Measurements from ENCODE around the gene NAGA. TPM values are rescaled to one million over a fixed set of nuclear protein-coding genes. Genes with fewer than 3 reads are reported as not detected.

NAGA gene
- total RNA-seq, 1 experiment from 2014 or later = 27.2 TPM

DNA sequence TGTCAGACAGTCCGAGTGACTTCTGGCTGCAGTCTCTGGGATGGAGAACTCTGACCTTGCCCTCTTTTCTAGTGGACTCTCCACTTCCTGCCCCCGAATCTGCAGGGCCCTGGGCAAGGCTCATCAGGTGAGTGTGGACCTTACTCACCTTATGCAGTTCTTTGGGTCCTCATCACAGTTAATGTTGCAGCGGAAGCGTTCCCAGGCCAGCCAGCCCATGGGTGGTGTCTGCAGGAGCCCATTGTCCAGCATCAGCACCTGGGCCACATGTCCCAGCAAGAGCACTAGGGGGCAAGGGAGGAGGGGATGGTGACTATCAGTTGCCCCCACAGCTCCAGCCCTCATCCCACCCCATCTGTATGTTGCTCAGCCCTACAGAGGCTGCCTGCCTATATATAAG lies 2.3 kb downstream of the NAGA start:
- ATAC-seq (no peak), DNase-seq (no peak)
- ChIA-PET POLR2A (ENCODE audit: unreplicated experiment) (no interaction called here), CTCF (no interaction called here)
- Histone ChIP-seq H3K9ac (ENCODE audit: low read length) (no peak overlapping the region), H3K4me2 (ENCODE audit: low read length) (no peak overlapping the region), H3K79me2 (ENCODE audit: low read length) (peaks cover 7% of the 10 kb centered on the region; the same call in 1 of the 2 replicates), H3K9me2 (replicated peaks; ENCODE audit: low read length) (no peaks in the 10 kb centered on the region), H3K4me3 (ENCODE audit: low read length) (no peak overlapping the region), H3K9me3 (ENCODE audit: low read length) (no peaks in the 10 kb centered on the region), H3F3A (ENCODE audit: low read length, unreplicated experiment) (no peaks in the 10 kb centered on the region), H3K36me3 (ENCODE audit: low read depth, low read length) (no peaks in the 10 kb centered on the region), H3K4me1 (ENCODE audit: insufficient read depth, low read length) (peaks cover 14% of the 10 kb centered on the region), H2AFZ (ENCODE audit: low read length) (no peak overlapping the region), H4K20me1 (ENCODE audit: low read length) (no peaks in the 10 kb centered on the region), H3K27ac (ENCODE audit: low read length) (no peak overlapping the region), H3K27me3 (ENCODE audit: low read length) (no peaks in the 10 kb centered on the region)
- TF ChIP-seq, protein P1, sequence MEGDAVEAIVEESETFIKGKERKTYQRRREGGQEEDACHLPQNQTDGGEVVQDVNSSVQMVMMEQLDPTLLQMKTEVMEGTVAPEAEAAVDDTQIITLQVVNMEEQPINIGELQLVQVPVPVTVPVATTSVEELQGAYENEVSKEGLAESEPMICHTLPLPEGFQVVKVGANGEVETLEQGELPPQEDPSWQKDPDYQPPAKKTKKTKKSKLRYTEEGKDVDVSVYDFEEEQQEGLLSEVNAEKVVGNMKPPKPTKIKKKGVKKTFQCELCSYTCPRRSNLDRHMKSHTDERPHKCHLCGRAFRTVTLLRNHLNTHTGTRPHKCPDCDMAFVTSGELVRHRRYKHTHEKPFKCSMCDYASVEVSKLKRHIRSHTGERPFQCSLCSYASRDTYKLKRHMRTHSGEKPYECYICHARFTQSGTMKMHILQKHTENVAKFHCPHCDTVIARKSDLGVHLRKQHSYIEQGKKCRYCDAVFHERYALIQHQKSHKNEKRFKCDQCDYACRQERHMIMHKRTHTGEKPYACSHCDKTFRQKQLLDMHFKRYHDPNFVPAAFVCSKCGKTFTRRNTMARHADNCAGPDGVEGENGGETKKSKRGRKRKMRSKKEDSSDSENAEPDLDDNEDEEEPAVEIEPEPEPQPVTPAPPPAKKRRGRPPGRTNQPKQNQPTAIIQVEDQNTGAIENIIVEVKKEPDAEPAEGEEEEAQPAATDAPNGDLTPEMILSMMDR (conservative IDR thresholded peaks at IDR 0.05; ENCODE audit: low read depth, low read length) = no peak
- TF ChIP-seq EZH2phosphoT487 (IDR thresholded peaks at IDR 0.05; ENCODE audit: borderline replicate concordance, low read length) (no peak), EZH2 (IDR thresholded peaks at IDR 0.05; ENCODE audit: low read length, unreplicated experiment) (no peak)
- no TSS peak for BruUV-seq (replicated peaks)
- intact Hi-C loops (cut with micrococcal nuclease) = no loop called here

DNA sequence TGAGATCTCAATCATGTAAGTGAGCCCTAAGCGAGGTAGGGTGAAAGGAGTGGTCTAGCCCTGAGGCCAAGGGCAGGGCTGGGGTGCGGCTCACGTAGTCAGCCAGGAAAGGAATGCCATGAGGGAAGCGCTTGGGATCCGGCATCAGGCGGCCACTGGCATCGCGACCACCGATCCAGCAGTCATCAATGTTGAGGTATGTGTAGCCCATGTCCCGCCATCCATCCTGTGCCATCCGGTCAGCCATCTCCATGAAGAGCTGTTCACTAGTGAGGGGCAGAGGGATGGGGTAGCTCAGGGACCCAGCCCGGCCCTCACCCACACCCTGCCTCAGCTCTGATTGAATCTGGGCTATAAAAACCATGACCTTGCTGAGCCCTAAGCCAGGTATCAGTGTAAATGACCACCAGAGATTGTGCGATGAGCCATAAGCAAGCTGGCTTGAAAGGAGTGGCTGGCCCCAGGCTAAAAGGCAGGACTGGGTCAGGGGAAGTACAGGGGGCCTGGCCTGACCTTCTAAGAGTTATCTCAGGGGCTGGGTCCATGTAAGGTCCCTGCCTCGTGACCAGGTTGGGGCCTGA lies 2.9 kb downstream of the NAGA start:
- Histone ChIP-seq H3K9me2 (replicated peaks; ENCODE audit: low read length) (no peaks in the 10 kb centered on the region), H3K79me2 (ENCODE audit: low read length) (peaks cover 7% of the 10 kb centered on the region; the same call in 1 of the 2 replicates), H4K20me1 (ENCODE audit: low read length) (no peaks in the 10 kb centered on the region), H3K27me3 (ENCODE audit: low read length) (no peaks in the 10 kb centered on the region), H3K4me1 (ENCODE audit: insufficient read depth, low read length) (peaks cover 14% of the 10 kb centered on the region), H3K9ac (ENCODE audit: low read length) (no peak overlapping the region), H3F3A (ENCODE audit: low read length, unreplicated experiment) (no peaks in the 10 kb centered on the region), H3K4me3 (ENCODE audit: low read length) (no peak overlapping the region), H2AFZ (ENCODE audit: low read length) (no peak overlapping the region), H3K27ac (ENCODE audit: low read length) (no peak overlapping the region), H3K9me3 (ENCODE audit: low read length) (no peaks in the 10 kb centered on the region), H3K36me3 (ENCODE audit: low read depth, low read length) (no peaks in the 10 kb centered on the region), H3K4me2 (ENCODE audit: low read length) (no peak overlapping the region)
- POLR2A ChIA-PET (ENCODE audit: unreplicated experiment) = no interaction called here
- DNase-seq (no peak), ATAC-seq (no peak)
- intact Hi-C loops (cut with micrococcal nuclease) = no loop called here
- TF ChIP-seq, protein P1 (conservative IDR thresholded peaks at IDR 0.05; ENCODE audit: low read depth, low read length) = no peak
- TF ChIP-seq EZH2 (IDR thresholded peaks at IDR 0.05; ENCODE audit: low read length, unreplicated experiment) (no peak), EZH2phosphoT487 (IDR thresholded peaks at IDR 0.05; ENCODE audit: borderline replicate concordance, low read length) (no peak)
- no TSS peak for BruUV-seq (replicated peaks)
- CTCF ChIA-PET = no interaction called here

DNA sequence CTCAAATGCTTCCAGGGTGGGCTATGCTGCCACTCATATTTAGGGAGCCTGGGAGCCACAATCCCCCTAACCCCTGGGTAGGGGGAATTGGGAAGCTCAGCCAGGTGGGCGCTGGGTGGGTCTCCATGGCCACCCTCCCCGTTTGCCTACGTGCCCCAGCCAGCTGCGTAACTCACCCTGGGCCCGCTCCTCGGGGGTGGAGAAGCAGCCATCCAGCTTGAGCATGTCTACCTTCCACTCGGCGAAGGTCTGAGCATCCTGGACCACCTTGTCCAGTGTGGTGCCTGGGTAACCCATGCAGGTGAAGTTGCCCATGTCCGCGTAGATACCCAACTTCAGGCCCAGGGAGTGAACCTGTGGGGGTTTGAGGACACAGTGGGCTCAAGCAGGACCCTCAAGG lies 3.7 kb downstream of the NAGA start:
- intact Hi-C loops (cut with micrococcal nuclease) = no loop called here
- Histone ChIP-seq H3K9me3 (ENCODE audit: low read length) (no peaks in the 10 kb centered on the region), H4K20me1 (ENCODE audit: low read length) (no peaks in the 10 kb centered on the region), H3K4me2 (ENCODE audit: low read length) (no peak overlapping the region), H3F3A (ENCODE audit: low read length, unreplicated experiment) (no peaks in the 10 kb centered on the region), H3K4me3 (ENCODE audit: low read length) (no peak overlapping the region), H3K4me1 (ENCODE audit: insufficient read depth, low read length) (peaks cover 14% of the 10 kb centered on the region), H3K79me2 (ENCODE audit: low read length) (peaks cover 7% of the 10 kb centered on the region; the same call in 1 of the 2 replicates), H3K9ac (ENCODE audit: low read length) (no peak overlapping the region), H2AFZ (ENCODE audit: low read length) (no peak overlapping the region), H3K27me3 (ENCODE audit: low read length) (no peaks in the 10 kb centered on the region), H3K9me2 (replicated peaks; ENCODE audit: low read length) (no peaks in the 10 kb centered on the region), H3K36me3 (ENCODE audit: low read depth, low read length) (no peaks in the 10 kb centered on the region), H3K27ac (ENCODE audit: low read length) (no peak overlapping the region)
- ChIA-PET CTCF (no interaction called here), POLR2A (ENCODE audit: unreplicated experiment) (no interaction called here)
- DNase-seq = no peak
- no peak for ATAC-seq
- no TSS peak for BruUV-seq (replicated peaks)
- TF ChIP-seq, protein P1 (conservative IDR thresholded peaks at IDR 0.05; ENCODE audit: low read depth, low read length) = no peak
- TF ChIP-seq EZH2phosphoT487 (IDR thresholded peaks at IDR 0.05; ENCODE audit: borderline replicate concordance, low read length) = no peak
- TF ChIP-seq EZH2 (IDR thresholded peaks at IDR 0.05; ENCODE audit: low read length, unreplicated experiment) = no peak
